PFSK-1 (cell line): ENCODE data around the gene C2orf78.

ENCODE experiments used
- POLR2AphosphoS5 ChIP-seq: IDR thresholded peaks from 2 replicates; pipeline ENCODE4 v1.6.1; 2012; ENCODE audit warnings: low read depth, mild to moderate bottlenecking, control low read depth, low read length, moderate library complexity
- REST ChIP-seq, 2 experiments: IDR thresholded peaks; 2 replicates each; pipeline versions ENCODE4 v1.6.1 to v1.8.0; 2011 to 2012; ENCODE audit warnings: low read depth in 2 of 2, low read length in 2 of 2, control low read depth in 1 of 2, inconsistent platforms in 1 of 2, mild to moderate bottlenecking in 1 of 2, moderate library complexity in 1 of 2; ENCODE audit not compliant: insufficient read depth in 1 of 2
- SIN3A ChIP-seq: IDR thresholded peaks from 2 replicates; pipeline ENCODE4 v1.6.1; 2012; ENCODE audit warnings: mild to moderate bottlenecking, low read length, moderate library complexity, borderline replicate concordance; ENCODE audit not compliant: insufficient read depth

GRCh38 chr2:73821669-73822068 lies 37.7 kb downstream of the C2orf78 start:
- TF ChIP-seq POLR2AphosphoS5, result no peak
- TF ChIP-seq SIN3A, result no peak
- no peak for TF ChIP-seq REST (IDR thresholded peaks at IDR 0.05; ENCODE audit: insufficient read depth in 1 of 2, low read depth in 2 of 2, low read length in 2 of 2)
